NCI-H1105 (cell line): ENCODE data around the gene GGNBP2.
"Not testable (repeated sequence)": the region's sequence is repeated elsewhere in the genome, so short reads cannot be mapped to it uniquely, and the experiment has no call there.

Source experiments
- DNase-seq: peaks from one replicate; lab custom pipeline; 2025; lab: John Stamatoyannopoulos, UW

GGNBP2 gene

GRCh38 chr17:36602030-36602748, 57.5 kb downstream of the GGNBP2 start:
- no peak for DNase-seq

DNA sequence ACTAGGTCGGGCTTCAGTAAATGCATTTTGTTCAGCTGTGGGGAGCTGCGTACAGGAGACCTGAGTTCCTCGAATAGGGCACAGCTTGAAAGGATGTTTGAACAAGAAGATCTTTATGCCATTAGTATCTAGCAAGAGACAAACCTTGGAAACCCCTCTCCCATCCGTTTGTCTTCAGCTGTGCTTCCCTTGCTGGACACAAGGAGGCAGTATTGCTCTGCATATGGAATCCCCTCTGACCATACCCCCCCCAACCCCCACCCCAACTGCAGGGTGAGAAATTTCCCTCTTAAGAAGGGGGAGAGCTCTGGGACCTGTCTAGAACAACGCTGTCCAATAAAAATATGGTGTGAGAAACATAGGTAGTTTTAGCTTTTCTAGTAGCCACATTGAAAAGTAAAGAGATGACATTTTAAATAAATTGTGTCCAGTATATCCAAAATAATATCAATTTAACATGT, 58.2 kb downstream of the GGNBP2 start:
- peak; percentile 61 for DNase-seq

GRCh38 chr17:36605028-36605427, 60.3 kb downstream of the GGNBP2 start:
- DNase-seq = not testable (repeated sequence)

GRCh38 chr17:36608280-36608679, 63.6 kb downstream of the GGNBP2 start:
- no peak for DNase-seq

DNA sequence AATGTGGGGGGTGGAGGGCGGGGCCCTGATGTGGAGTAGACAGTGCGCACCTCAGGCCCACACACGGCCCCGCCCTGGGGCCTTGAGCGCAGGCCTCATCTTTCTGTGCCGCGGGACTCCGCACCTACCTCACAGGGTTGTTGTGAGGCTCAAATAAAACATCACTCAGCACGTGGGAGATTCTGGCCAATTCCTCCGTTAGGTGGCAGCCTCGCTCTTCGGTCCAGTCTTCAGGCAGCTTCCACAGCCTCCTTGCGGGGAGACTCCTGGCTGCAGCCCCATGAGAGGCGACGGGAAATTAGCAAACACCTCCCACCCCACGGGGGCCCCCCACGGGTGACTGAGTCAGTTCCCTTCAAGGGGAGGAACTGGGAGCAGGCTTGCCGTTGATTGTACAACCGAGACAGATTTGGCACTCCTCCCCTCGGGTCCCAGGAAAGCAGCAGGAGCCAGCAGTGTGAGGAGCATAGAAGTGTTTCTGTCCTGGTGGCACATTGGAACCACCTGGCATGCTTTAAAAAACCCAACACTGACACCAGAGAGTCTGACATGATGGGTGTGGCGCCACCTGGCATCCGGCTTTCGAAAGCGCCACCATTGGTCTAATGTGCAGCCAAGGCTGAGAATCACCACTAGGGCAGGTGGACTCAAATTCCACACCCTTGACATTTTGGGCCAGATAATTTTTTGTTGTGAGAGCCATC, 64.2 kb downstream of the GGNBP2 start:
- no peak for DNase-seq

GRCh38 chr17:36609498-36609862, 64.8 kb downstream of the GGNBP2 start:
- no peak for DNase-seq

- DNase-seq = no peak
These were observed 65.8 kb downstream of the GGNBP2 start for GRCh38 chr17:36610474-36610873.

DNA sequence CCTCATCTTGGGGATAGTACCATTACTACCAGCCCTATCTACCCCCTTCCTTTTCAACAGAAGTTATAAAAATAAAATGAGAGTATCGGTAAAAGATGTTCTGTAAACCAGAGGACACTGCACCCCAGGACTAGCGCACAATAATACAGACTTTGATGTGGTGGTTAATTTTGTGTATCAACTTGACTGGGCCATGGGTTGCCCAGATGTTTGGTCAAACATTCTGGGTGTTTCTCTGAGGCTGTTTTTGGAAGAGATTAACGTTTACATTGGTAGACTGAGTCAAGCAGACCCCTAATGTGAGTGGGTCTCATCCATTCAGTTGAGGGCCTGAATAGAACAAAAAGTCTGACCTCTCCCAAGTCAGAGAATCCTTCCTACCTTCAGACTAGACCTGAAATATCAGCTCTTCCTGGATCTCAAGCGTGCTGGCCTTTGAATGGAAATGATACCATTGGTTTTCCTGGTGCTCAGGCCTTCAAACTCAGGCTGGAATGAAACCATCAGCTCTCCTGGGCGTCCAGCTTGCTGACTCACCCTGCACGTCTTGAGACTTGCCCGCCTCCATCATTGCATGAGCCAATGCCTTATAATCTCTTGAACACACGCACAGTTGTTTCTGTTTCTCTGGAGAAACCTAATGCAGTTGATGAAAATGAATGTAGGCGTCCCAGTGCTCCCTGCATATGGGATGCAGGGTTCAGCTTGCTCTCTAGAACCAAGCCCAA, 66.8 kb downstream of the GGNBP2 start:
- DNase-seq = no peak

DNA sequence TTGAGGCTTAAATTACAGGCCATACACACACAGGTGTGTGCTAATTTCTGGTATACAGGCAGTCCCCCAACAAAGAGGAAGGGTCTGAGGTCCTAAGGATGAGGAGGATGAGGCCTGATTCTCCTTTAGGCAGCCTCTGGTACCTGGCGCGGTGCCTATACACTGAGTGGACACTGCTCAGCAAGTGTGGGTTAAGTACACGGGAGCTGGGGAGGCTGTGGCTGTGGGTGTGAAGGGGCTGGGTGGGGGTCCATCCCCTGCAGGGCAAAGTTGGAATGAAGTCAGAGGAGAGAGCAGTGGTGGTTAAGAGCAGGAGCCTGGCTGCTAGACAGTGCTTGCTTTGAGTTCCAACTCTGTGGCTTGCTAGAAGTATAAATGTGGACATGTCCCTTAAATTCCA, 67.6 kb downstream of the GGNBP2 start:
- DNase-seq = no peak

- DNase-seq = no peak
These were observed 68.4 kb downstream of the GGNBP2 start for GRCh38 chr17:36613155-36613554.

- DNase-seq = no peak
These were observed 69.4 kb downstream of the GGNBP2 start for GRCh38 chr17:36614081-36614480.

- DNase-seq = no peak
These were observed 70.2 kb downstream of the GGNBP2 start for GRCh38 chr17:36614933-36615332.

GRCh38 chr17:36616061-36617029, 71.6 kb downstream of the GGNBP2 start:
- DNase-seq = no peak

GRCh38 chr17:36617773-36618172, 73.1 kb downstream of the GGNBP2 start:
- DNase-seq = no peak

DNA sequence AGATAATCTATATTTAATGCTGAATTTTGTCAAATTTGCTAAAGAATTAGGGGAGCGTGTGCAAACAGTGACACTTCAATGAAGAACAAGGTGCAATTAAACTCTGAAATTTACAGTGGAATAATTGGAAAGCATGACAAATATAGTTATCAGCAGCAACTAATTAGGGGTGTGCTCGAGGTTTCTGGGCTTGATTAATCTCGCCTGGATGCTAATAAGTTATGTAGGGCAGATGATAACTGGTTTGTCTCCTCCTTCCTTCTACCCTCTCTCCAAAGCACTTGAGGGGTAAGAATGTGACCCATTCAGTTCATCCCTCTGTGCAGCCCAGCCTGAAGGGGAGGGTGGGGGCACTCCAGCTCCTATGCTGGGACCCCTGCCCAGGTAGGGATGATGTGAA, 78.6 kb downstream of the GGNBP2 start:
- no peak for DNase-seq

DNA sequence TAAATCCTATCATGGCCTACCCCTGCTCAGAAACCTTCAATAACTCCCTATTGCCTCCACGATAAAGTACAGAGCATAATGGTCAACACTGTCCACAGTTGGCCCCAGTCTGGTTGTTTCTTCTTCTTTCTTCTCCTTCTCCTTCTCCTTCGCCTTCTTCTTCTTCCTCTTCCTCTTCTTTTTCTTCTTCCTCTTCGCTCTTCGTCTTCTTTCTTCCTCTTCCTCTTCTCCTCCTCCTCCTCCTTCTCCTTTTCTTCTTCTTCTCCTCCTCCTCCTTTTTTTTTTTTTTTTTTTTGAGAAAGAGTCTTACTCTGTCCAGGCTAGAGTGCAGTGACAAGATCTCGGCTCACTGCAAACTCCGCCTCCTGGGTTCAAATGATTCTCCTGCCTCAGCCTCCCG, 80.5 kb downstream of the GGNBP2 start:
- no peak for DNase-seq

DNA sequence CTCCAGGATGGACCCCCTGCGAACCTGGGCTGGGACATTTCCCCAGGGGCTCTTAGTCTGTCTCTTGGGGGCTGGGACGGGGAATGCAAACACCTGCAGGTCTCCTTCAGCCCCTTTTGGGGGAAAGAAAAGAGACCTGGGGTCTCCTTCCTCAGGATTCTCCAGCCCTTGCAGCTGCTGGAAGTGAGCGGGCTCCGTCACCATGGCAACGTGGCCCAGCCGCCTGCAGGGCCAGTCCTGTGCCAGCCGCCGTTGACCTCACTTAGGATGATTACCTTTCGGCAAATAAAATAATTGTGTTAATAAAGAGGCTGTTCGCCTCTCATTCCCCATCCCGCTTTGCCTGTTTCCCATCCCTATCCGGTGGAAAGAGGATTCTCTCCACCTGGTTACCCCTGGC, 82.4 kb downstream of the GGNBP2 start:
- peak; percentile 78 for DNase-seq

DNA sequence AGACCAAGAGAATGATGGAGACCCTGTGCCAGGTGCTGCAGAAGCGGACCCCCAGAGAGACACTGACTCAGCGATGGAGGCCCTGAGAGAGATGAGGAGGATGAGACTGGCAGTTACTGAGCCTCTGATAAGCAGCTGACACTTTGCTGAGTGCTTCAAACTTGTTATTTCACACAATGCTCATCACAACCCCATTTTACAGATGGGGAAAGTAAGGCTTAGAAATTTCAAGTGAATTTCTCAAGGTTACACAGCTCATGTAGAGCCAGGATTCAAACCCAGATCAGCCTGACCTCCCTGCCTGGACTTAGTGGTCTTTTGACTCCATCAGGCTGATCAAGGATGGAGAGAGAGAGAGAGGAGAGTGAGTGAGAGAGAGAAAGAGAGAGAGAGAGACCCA, 83.9 kb downstream of the GGNBP2 start:
- DNase-seq = no peak

GRCh38 chr17:36629252-36629847, 84.6 kb downstream of the GGNBP2 start:
- peak; percentile 36 for DNase-seq

GRCh38 chr17:36629970-36630502, 85.3 kb downstream of the GGNBP2 start:
- no peak for DNase-seq

- DNase-seq = no peak
These were observed 86.3 kb downstream of the GGNBP2 start for GRCh38 chr17:36631022-36631421.
